GM19023 (cell line): ENCODE measurements around the gene TIGAR.

Source experiments
- ATAC-seq: cut with Tn5 transposase; IDR thresholded peaks from one replicate; pipeline ENCODE4 v1.9.1; 2021; ENCODE audit warnings: mild to moderate bottlenecking, moderate library complexity; ENCODE audit not compliant: unreplicated experiment

The TIGAR gene

GRCh38 chr12:4301932-4302501, 19.0 kb upstream of the TIGAR start:
- no peak for ATAC-seq

GRCh38 chr12:4302881-4303280, 18.1 kb upstream of the TIGAR start:
- no peak for ATAC-seq

GRCh38 chr12:4303750-4304149, 17.3 kb upstream of the TIGAR start:
- ATAC-seq: no peak

GRCh38 chr12:4307593-4308333, 13.2 kb upstream of the TIGAR start:
- ATAC-seq: no peak

- no peak for ATAC-seq
Observed at GRCh38 chr12:4308334-4308950, 12.6 kb upstream of the TIGAR start.

- no peak for ATAC-seq
Observed at GRCh38 chr12:4311776-4312175, 9.2 kb upstream of the TIGAR start.

- no peak for ATAC-seq
Observed at GRCh38 chr12:4312251-4312650, 8.8 kb upstream of the TIGAR start.

- peak; percentile 42 for ATAC-seq
Observed at GRCh38 chr12:4320497-4320852, 538 bp upstream of the TIGAR start.

- no peak for ATAC-seq
Observed at GRCh38 chr12:4322726-4323125, 1.7 kb downstream of the TIGAR start.

GRCh38 chr12:4323396-4323795, 2.4 kb downstream of the TIGAR start:
- ATAC-seq: no peak

GRCh38 chr12:4324366-4324765, 3.4 kb downstream of the TIGAR start:
- ATAC-seq: no peak

GRCh38 chr12:4325966-4326365, 5.0 kb downstream of the TIGAR start:
- ATAC-seq: no peak

GRCh38 chr12:4327293-4327692, 6.3 kb downstream of the TIGAR start:
- ATAC-seq: no peak

- ATAC-seq: no peak
Observed at GRCh38 chr12:4330203-4330602, 9.2 kb downstream of the TIGAR start.

- no peak for ATAC-seq
Observed at GRCh38 chr12:4331221-4331620, 10.2 kb downstream of the TIGAR start.

- no peak for ATAC-seq
Observed at GRCh38 chr12:4331842-4332241, 10.8 kb downstream of the TIGAR start.

GRCh38 chr12:4346931-4347330, 25.9 kb downstream of the TIGAR start:
- ATAC-seq: no peak

GRCh38 chr12:4353785-4354208, 32.8 kb downstream of the TIGAR start:
- no peak for ATAC-seq

- no peak for ATAC-seq
Observed at GRCh38 chr12:4355156-4356040, 34.4 kb downstream of the TIGAR start.

GRCh38 chr12:4356041-4356327, 35.0 kb downstream of the TIGAR start:
- no peak for ATAC-seq

- no peak for ATAC-seq
Observed at GRCh38 chr12:4366090-4366489, 45.1 kb downstream of the TIGAR start.

- ATAC-seq: no peak
Observed at GRCh38 chr12:4369548-4369947, 48.5 kb downstream of the TIGAR start.
